HFF-Myc (cell line): Measurements from ENCODE around the gene SGCD.

Experiments used
- DNase-seq: peaks from one replicate; pipeline ENCODE4 v3.0.0-alpha.2; 2011; ENCODE audit warnings: low read depth; ENCODE audit errors: extremely low read depth
- H3K4me3 ChIP-seq: replicated peaks from 2 replicates; pipeline ENCODE4 v1.5.1; 2011; ENCODE audit warnings: low read depth, mild to moderate bottlenecking, control low read depth, low read length
- CTCF ChIP-seq: IDR thresholded peaks from 2 replicates; pipeline ENCODE4 v1.5.1; 2012; ENCODE audit warnings: mild to moderate bottlenecking, low read depth, low read length, control low read depth; ENCODE audit errors: missing control alignments

Gene SGCD

GRCh38 chr5:156531199-156531598, 204.2 kb downstream of the SGCD start:
- no peak for TF ChIP-seq CTCF
- DNase-seq: peak; percentile 24
- H3K4me3 ChIP-seq: no peak overlapping the region

- TF ChIP-seq CTCF: no peak
- no peak overlapping the region for H3K4me3 ChIP-seq
- DNase-seq: no peak
Measured at GRCh38 chr5:156532921-156533320, 206.0 kb downstream of the SGCD start.

- H3K4me3 ChIP-seq: no peak overlapping the region
- TF ChIP-seq CTCF: no peak
- no peak for DNase-seq
Measured at GRCh38 chr5:156534085-156534484, 207.1 kb downstream of the SGCD start.

- TF ChIP-seq CTCF: no peak
- no peak overlapping the region for H3K4me3 ChIP-seq
- no peak for DNase-seq
Measured at GRCh38 chr5:156534906-156535485, 208.0 kb downstream of the SGCD start.

- no peak overlapping the region for H3K4me3 ChIP-seq
- no peak for TF ChIP-seq CTCF
- DNase-seq: no peak
Measured at GRCh38 chr5:156540491-156540890, 213.5 kb downstream of the SGCD start.

- no peak for TF ChIP-seq CTCF
- DNase-seq: no peak
- no peak overlapping the region for H3K4me3 ChIP-seq
Measured at GRCh38 chr5:156541582-156541981, 214.6 kb downstream of the SGCD start.

GRCh38 chr5:156543348-156544145, 216.6 kb downstream of the SGCD start:
- H3K4me3 ChIP-seq: no peak overlapping the region
- DNase-seq: no peak
- no peak for TF ChIP-seq CTCF
